ENCODE results near the gene PYGL.

DNA sequence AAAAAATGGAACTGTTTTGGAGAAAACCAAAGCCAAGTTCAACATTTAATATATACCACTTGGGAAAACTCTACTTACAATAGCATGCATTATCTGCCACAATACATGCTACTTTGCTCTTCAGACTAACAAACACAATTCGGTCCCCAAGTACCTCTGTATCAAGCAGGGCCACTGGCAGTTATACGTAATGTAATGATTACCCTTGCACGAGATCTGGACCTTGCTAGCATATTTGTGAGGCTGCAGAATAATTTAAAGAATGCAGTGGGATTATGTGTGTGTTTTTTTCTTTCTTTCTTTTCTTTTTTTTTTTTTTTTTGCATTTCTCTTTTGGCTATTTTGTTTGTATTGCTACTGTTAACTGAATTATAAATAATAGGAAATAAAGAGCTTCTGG lies 22.8 kb upstream of the PYGL start:
- no peak for TF ChIP-seq EZH2 (IDR thresholded peaks at IDR 0.05)
- TF ChIP-seq, protein P1, sequence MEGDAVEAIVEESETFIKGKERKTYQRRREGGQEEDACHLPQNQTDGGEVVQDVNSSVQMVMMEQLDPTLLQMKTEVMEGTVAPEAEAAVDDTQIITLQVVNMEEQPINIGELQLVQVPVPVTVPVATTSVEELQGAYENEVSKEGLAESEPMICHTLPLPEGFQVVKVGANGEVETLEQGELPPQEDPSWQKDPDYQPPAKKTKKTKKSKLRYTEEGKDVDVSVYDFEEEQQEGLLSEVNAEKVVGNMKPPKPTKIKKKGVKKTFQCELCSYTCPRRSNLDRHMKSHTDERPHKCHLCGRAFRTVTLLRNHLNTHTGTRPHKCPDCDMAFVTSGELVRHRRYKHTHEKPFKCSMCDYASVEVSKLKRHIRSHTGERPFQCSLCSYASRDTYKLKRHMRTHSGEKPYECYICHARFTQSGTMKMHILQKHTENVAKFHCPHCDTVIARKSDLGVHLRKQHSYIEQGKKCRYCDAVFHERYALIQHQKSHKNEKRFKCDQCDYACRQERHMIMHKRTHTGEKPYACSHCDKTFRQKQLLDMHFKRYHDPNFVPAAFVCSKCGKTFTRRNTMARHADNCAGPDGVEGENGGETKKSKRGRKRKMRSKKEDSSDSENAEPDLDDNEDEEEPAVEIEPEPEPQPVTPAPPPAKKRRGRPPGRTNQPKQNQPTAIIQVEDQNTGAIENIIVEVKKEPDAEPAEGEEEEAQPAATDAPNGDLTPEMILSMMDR (IDR thresholded peaks at IDR 0.05) = no peak
- no peak for TF ChIP-seq EZH2phosphoT487 (IDR thresholded peaks at IDR 0.05)

Data from neural progenitor cell (in vitro differentiated cells).